Fibroblast of pulmonary artery (primary cell): ENCODE measurements around the gene ARHGEF28.

Source experiments
- DNase-seq: peaks from one replicate; pipeline ENCODE4 v3.0.0-alpha.2; 2010; ENCODE audit warnings: low read depth
- H3K4me3 ChIP-seq: replicated peaks from 2 replicates; pipeline ENCODE4 v1.5.1; 2011; ENCODE audit warnings: low read depth, mild to moderate bottlenecking, control low read depth, low read length, moderate library complexity
- CTCF ChIP-seq: IDR thresholded peaks from 2 replicates; pipeline ENCODE4 v1.5.1; 2011; ENCODE audit warnings: mild to moderate bottlenecking, control low read depth, low read length, inconsistent platforms; ENCODE audit errors: missing control alignments

ARHGEF28 gene

GRCh38 chr5:73691302-73692080 is 65.5 kb downstream of the ARHGEF28 start:
- H3K4me3 ChIP-seq, result no peak overlapping the region

DNA sequence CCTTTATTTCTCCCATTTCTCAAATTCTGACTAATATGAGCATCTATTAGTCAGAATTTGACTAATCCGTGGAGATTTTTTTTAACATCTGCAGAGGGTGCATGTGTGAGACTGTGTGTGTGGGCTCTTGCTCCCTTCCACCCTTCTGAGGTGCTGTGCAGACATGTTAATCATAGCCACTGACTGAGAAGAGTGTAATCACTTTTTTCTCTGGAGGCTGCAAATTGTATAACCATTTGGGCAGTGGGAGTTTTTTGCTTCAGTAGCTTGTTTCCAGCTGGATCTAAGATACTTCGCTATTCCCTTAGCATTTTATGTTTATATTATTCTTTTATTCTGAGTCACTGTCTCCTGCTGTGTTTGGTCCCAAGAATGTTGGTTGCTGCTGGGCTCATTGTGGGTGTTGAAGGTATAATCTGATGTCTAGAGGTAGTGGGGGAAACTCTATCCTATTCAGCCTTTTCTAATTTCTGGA is 66.2 kb downstream of the ARHGEF28 start:
- no peak overlapping the region for H3K4me3 ChIP-seq
- peak; percentile 51 for DNase-seq
- TF ChIP-seq CTCF, result no peak

More at GRCh38 chr5:73691302-73692080, 65.5 kb downstream of the ARHGEF28 start:
- TF ChIP-seq CTCF, result no peak
- DNase-seq, result no peak

- DNase-seq, result no peak
- no peak for TF ChIP-seq CTCF
- no peak overlapping the region for H3K4me3 ChIP-seq
Measured at GRCh38 chr5:73692981-73693380, 67.0 kb downstream of the ARHGEF28 start.

DNA sequence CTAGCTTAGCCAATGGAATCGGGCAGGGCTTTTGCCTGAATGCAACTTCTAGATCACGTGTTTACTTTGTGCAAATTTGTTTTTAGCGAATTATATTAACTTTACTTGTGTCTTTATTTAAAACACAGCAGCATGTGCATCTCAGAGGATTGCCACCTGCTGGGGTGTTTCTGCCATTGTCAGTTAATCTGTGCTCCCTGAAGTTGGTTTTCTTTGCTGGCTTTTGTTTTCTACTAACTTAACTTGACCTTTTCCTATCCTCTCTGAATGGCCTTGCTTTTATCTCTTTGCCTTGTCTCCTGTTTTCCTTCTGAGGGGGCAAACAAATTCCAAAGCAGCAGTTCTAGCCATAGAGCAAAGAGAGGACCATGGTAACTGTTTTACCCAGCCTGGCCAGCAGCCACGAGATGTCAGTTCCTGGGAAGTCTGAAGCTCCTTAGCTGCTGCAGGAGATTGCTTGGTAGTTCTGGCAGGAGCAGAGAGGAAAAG is 67.6 kb downstream of the ARHGEF28 start:
- DNase-seq, result peak; percentile 71
- peak; percentile 70 for TF ChIP-seq CTCF
- H3K4me3 ChIP-seq, result no peak overlapping the region

- DNase-seq, result no peak
- no peak for TF ChIP-seq CTCF
- H3K4me3 ChIP-seq, result no peak overlapping the region
Measured at GRCh38 chr5:73694089-73694488, 68.1 kb downstream of the ARHGEF28 start.

GRCh38 chr5:73698011-73698410 is 72.0 kb downstream of the ARHGEF28 start:
- TF ChIP-seq CTCF, result no peak
- H3K4me3 ChIP-seq, result no peak overlapping the region
- DNase-seq, result no peak
